HG02970 (cell line): Measurements from ENCODE around the gene ARPC5L.
A peak's percentile ranks its signal among the peaks of the same experiment; 100 is the strongest.

ENCODE experiments used
- ATAC-seq: cut with Tn5 transposase; IDR thresholded peaks from one replicate; pipeline ENCODE4 v1.9.1; 2021; ENCODE audit warnings: mild to moderate bottlenecking, moderate library complexity, moderate number of reproducible peaks; ENCODE audit not compliant: unreplicated experiment, low FRiP score

The ARPC5L gene

DNA sequence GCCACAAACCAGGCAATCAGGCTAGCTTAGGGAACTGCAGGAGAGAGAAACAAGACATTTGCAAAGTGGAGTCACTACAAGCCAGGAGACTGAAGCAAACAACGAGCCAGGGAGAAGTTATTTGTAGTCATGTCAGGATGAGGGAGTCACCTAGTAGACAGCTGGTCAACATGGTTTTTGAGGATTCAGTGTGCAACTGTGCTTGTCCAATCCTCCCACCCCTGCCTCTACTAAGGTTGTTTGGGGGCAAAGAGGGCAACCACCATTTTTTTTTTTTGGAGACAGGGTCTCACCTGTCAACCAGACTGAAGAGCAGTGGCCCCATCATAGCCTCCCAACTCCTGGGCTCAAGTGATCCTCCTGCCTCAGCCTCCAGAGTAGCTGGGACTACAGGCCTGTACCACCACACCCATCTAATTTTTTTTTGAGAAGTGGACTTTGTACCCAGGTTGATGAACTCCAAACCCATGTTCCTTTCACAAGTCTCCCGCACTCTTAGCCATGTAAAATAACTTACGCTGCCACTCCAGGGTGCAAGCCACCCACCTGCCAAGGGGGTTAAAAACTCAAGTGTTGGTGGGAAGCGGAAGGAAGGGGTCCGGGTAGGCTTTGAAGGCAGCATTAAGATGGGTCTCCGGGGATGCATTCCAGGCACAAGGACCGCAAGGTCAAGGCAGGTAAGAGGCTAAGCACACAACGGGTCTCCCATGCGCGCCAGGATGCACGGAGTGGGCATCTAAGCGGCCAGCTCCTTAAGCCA lies 1.2 kb upstream of the ARPC5L start:
- ATAC-seq, result no peak

DNA sequence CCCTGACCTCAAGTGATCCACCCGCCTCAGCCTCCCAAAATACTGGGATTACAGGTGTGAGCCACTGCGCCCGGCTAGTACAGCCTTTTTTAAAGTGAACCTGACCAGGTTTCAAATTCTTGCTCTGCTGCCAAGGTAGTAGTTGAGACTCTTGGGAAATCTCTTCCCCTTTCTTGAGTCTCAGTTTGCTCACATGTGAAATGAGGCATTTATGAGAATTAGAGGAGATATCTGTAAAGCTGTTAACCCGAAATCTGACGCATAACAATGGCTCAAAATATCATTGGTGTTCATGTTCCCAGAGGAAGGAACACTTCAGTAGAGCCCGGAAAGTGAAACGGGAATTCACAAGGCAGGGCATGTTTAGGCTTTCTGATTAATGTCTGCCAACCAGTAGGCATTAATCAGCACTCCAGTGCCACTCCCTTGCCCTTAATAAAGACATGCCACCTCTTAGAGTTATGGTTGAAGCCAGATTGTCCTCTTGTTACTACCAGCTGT lies 1.5 kb downstream of the ARPC5L start:
- no peak for ATAC-seq

GRCh38 chr9:124868511-124869465 lies 6.9 kb downstream of the ARPC5L start:
- ATAC-seq, result peak; percentile 64

- peak; percentile 11 for ATAC-seq
Observed at GRCh38 chr9:124869466-124869985, 7.6 kb downstream of the ARPC5L start.

GRCh38 chr9:124869986-124870560 lies 8.1 kb downstream of the ARPC5L start:
- ATAC-seq, result peak; percentile 33

GRCh38 chr9:124870723-124871122 lies 8.8 kb downstream of the ARPC5L start:
- ATAC-seq, result no peak

DNA sequence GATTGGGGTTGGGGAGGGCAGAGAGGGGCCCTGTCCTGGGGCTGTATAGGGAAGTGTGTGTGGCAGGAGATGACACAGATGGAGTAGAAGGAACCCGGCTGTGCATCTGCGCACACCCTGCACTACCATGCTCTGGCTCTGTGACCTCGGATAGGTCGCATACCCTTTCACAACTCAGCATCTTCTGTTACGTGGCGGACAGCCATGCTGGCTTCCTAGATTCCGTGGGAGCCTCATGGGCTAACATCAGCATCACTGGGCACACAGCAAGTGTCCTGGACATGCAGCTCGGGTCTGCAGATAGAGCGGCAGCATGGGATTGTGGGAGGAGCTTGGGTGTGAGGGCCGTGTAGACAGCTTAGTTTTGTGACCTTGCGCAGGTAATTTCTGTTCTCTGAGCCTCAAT lies 9.2 kb downstream of the ARPC5L start:
- no peak for ATAC-seq

DNA sequence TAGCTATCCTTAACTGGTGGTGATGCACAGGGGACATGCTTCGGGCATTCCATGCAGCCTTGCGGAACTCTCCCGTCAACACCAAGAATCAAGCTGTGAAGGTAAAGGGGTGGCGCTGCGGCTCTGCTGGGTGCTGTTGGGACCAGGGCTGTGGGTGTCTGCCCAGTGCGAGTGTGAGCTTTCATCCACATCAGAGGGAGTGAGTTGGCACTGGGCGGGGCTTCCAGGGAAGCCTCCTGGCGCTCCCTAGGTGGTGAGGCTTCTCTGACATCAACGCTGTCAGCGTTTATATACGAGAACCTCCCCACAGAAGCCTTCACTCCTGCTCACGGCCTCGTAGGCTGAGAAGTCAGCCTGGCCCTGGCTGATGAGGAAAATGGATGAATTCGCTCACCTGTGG lies 11.7 kb downstream of the ARPC5L start:
- ATAC-seq, result no peak

GRCh38 chr9:124875501-124875900 lies 13.6 kb downstream of the ARPC5L start:
- no peak for ATAC-seq

DNA sequence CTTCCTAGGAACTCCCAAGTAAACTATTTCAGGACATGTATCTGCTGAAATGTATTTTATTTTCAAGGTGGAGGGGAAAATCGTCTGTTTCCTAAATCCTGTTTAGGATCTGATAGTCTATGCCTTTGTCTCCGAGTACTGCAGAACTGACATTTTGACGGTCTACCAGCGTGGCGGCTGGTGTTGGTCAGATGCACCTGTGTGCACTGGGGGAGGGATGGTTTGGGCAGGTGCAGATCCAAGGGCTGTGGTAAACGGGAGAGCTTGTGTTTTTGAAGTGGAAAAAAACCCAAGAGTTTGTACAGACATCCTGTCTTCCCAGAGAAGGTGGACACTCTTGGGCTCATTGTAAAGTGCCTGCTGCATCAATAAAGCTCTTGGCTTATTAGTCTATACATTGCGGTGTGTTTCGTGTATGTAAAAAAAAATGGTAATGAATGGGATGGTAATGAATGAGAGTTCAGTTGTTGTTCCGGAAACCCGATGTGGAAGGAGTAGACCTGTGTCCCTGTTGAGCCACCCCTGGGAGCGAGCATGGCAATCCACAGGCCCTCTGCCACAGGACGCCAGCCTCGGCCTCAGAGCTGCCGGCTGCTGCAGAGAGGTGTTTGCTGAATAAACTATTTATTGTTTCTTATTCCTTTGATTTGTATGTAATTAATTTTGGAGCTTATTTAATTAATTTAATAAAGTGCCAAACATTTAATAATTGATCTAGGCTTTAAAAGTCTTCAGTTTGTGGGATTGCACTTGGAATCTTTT lies 15.3 kb downstream of the ARPC5L start:
- ATAC-seq, result no peak

GRCh38 chr9:124878021-124878420 lies 16.1 kb downstream of the ARPC5L start:
- ATAC-seq, result no peak

DNA sequence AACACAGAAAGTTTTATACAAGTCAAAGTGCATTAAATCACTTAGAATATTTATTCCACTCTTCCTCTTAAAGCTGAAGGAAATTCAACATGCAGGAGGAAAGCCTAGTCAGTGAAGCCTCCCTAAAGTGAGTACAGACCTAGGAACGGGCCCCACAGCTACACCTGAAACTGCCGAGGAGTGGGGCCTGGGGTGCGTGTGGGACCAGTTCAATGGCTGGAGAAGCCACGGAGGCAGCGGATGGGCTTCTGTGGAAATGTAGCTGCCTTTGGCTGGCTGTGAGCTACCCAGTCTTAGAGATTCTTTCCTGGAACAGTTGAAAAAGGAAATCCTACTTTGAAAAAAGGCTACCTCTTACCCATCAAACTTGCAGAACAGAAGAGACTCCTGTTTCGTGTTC lies 16.6 kb downstream of the ARPC5L start:
- no peak for ATAC-seq

- ATAC-seq, result no peak
Observed at GRCh38 chr9:124879226-124879625, 17.3 kb downstream of the ARPC5L start.

- no peak for ATAC-seq
Observed at GRCh38 chr9:124880501-124880900, 18.6 kb downstream of the ARPC5L start.

GRCh38 chr9:124881138-124881743 lies 19.3 kb downstream of the ARPC5L start:
- ATAC-seq, result no peak

GRCh38 chr9:124882231-124882630 lies 20.3 kb downstream of the ARPC5L start:
- ATAC-seq, result no peak

GRCh38 chr9:124884376-124884775 lies 22.4 kb downstream of the ARPC5L start:
- no peak for ATAC-seq

- no peak for ATAC-seq
Observed at GRCh38 chr9:124885551-124885950, 23.6 kb downstream of the ARPC5L start.

DNA sequence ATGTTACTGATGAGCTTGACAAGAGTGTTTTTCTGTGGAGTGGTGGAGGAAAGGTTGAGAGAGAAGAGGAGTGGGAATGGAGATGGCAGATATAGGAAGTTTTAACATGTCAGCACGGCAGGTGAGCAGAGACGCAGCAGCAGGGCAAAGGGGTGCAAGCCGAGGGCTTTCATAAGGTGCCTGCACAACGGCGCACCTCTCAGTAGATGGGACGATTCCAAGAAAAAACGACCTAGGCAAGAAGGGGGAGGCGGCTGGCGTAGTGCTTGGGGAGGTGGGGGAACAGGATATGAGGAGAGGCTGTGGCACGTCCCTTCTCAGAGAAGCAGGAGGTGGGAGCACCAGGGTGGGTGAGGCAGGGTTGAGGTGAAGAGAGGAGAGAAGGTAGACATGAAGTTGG lies 24.5 kb downstream of the ARPC5L start:
- no peak for ATAC-seq
